Panc1 (cell line): ENCODE data around the gene TMEM45B. TPM values are rescaled to one million over a fixed set of nuclear protein-coding genes. Genes with fewer than 3 reads are reported as not detected.

Source experiments
- ATAC-seq: fragments of 200-7000 bp; cut with Tn5 transposase; 2 replicates; pipeline ENCODE4 v1.9.1; 2020; ENCODE audit warnings: mild to moderate bottlenecking, moderate library complexity
- BruUV-seq: library from RNA; stranded (reverse); fragments of 400-500 nt; replicated peaks from 2 replicates; lab custom pipeline; 2021; lab: Mats Ljungman, UMichigan
- CTCF ChIA-PET: fragments of 300-600 bp; sonication (Branson Sonifier 250); formaldehyde crosslinking; loops from one replicate; lab custom pipeline; 2022; ENCODE audit warnings: antibody characterized with exemption; lab: Charles Lee
- POLR2A ChIA-PET: fragments of 300-600 bp; sonication (Branson Sonifier 250); formaldehyde crosslinking; loops from one replicate; lab custom pipeline; 2022; ENCODE audit warnings: antibody characterized with exemption; lab: Charles Lee
- DNase-seq: peaks from one replicate; pipeline ENCODE4 v3.0.0-alpha.2; 2010; ENCODE audit warnings: low read depth, low spot score
- H3K27ac ChIP-seq: 2 replicates; pipeline ENCODE4 v1.5.1; 2011; ENCODE audit warnings: mild to moderate bottlenecking, low read length, inconsistent platforms
- H3K27me3 ChIP-seq: fragments of 200-500 bp; sonication (Bioruptor generic); 2 replicates; pipeline ENCODE4 v1.6.0; 2014; ENCODE audit warnings: low read length, inconsistent platforms; ENCODE audit not compliant: control insufficient read depth, insufficient read depth
- H3K36me3 ChIP-seq: fragments of 200-500 bp; sonication (Bioruptor generic); 2 replicates; pipeline ENCODE4 v1.5.1; 2014; ENCODE audit warnings: inconsistent platforms, mild to moderate bottlenecking, low read length, moderate library complexity; ENCODE audit not compliant: control insufficient read depth, insufficient read depth
- H3K4me1 ChIP-seq: 2 replicates; pipeline ENCODE4 v1.5.1; 2011; ENCODE audit warnings: inconsistent platforms, mild to moderate bottlenecking, low read length, moderate library complexity; ENCODE audit not compliant: control insufficient read depth, insufficient read depth
- H3K4me3 ChIP-seq, 2 experiments: 2 replicates each; pipeline ENCODE4 v1.5.1; 2011 to 2012; ENCODE audit warnings: low read depth in 2 of 2, low read length in 2 of 2, mild to moderate bottlenecking in 2 of 2, inconsistent platforms in 1 of 2, moderate library complexity in 1 of 2
- H3K9me3 ChIP-seq: fragments of 200-500 bp; sonication (Bioruptor generic); 2 replicates; pipeline ENCODE4 v1.5.1; 2014; ENCODE audit warnings: low read depth, mild to moderate bottlenecking, inconsistent platforms, low read length, moderate library complexity; ENCODE audit not compliant: control insufficient read depth, insufficient read depth
- POLR2AphosphoS5 ChIP-seq: IDR thresholded peaks from 2 replicates; pipeline ENCODE4 v1.6.1; 2012; ENCODE audit warnings: mild to moderate bottlenecking, low read depth, low read length, moderate library complexity
- SIN3A ChIP-seq: IDR thresholded peaks from 2 replicates; pipeline ENCODE4 v1.6.1; 2012; ENCODE audit warnings: low read depth, mild to moderate bottlenecking, low read length, moderate library complexity, borderline replicate concordance; ENCODE audit not compliant: insufficient read depth
- TCF7L2 ChIP-seq: IDR thresholded peaks from 2 replicates; pipeline ENCODE4 v1.6.1; 2011; ENCODE audit warnings: mild to moderate bottlenecking, low read depth, low read length, inconsistent platforms
- in situ Hi-C: cut with HindIII; loops from 2 replicates; pipeline ENCODE4 v1.10.0; 2016; ENCODE audit warnings: low sequenced_read_pairs, low pct_unique_long_range_greater_than_20kb
- intact Hi-C: fragments of 100-400 bp; cut with micrococcal nuclease; formaldehyde crosslinking; loops from one replicate; pipeline ENCODE4 v1.10.0; 2022; ENCODE audit not compliant: unreplicated experiment
- total RNA-seq: library from RNA; stranded (reverse); gene quantifications from one replicate; pipeline ENCODE4 v1.2.1, GENCODE V29; 2021; ENCODE audit not compliant: unreplicated experiment
- TF ChIP-seq, protein P1 (sequence below): fragments of 450-650 bp; IDR thresholded peaks from 2 replicates; pipeline ENCODE4 v1.5.1; 2017; ENCODE audit warnings: mild to moderate bottlenecking
- TF ChIP-seq, protein P2 (sequence below), 2 experiments: IDR thresholded peaks; 2 replicates each; pipeline ENCODE4 v1.6.1; 2011 to 2012; ENCODE audit warnings: low read depth in 2 of 2, control low read depth in 1 of 2, low read length in 1 of 2, mild to moderate bottlenecking in 1 of 2, moderate library complexity in 1 of 2; ENCODE audit not compliant: insufficient read depth in 1 of 2

The TMEM45B gene
- total RNA-seq, 1 experiment from 2014 or later, result 2.6 TPM

DNA sequence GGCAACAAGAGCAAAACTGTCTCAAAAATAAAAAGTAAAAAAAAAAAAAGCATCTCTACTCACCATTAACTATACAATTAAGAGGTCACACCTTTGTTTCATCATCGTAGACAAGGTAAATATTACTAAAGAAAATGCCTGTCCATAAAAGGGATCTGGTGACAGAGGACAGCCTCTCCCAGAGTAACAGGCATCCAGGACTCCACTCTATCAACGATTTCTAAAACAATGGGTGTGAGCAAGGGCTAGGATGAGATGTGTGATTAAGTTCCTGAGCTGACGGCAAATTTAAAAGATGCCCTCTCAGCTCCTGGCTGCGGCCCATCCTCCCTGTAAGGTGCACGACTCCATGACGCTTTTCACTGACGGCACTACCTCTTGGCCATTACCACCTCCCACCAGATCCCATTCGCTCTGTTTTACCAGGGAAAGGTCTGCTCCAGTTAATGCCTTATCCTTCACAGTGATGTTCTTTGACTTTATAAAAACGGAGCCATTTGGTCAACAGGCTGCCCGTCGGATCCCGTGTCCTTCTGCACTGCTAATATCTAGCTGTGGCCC lies 2.3 kb upstream of the TMEM45B start:
- ATAC-seq (no peak), DNase-seq (no peak)
- no TSS peak for BruUV-seq
- no peaks in the 10 kb centered on the region for H3K9me3 ChIP-seq
- intact Hi-C loops (no loop called here), in situ Hi-C loops (no loop called here)
- TF ChIP-seq SIN3A (no peak), POLR2AphosphoS5 (no peak), TCF7L2 (no peak)
- TF ChIP-seq, protein P1, sequence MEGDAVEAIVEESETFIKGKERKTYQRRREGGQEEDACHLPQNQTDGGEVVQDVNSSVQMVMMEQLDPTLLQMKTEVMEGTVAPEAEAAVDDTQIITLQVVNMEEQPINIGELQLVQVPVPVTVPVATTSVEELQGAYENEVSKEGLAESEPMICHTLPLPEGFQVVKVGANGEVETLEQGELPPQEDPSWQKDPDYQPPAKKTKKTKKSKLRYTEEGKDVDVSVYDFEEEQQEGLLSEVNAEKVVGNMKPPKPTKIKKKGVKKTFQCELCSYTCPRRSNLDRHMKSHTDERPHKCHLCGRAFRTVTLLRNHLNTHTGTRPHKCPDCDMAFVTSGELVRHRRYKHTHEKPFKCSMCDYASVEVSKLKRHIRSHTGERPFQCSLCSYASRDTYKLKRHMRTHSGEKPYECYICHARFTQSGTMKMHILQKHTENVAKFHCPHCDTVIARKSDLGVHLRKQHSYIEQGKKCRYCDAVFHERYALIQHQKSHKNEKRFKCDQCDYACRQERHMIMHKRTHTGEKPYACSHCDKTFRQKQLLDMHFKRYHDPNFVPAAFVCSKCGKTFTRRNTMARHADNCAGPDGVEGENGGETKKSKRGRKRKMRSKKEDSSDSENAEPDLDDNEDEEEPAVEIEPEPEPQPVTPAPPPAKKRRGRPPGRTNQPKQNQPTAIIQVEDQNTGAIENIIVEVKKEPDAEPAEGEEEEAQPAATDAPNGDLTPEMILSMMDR, result no peak
- TF ChIP-seq, protein P2, sequence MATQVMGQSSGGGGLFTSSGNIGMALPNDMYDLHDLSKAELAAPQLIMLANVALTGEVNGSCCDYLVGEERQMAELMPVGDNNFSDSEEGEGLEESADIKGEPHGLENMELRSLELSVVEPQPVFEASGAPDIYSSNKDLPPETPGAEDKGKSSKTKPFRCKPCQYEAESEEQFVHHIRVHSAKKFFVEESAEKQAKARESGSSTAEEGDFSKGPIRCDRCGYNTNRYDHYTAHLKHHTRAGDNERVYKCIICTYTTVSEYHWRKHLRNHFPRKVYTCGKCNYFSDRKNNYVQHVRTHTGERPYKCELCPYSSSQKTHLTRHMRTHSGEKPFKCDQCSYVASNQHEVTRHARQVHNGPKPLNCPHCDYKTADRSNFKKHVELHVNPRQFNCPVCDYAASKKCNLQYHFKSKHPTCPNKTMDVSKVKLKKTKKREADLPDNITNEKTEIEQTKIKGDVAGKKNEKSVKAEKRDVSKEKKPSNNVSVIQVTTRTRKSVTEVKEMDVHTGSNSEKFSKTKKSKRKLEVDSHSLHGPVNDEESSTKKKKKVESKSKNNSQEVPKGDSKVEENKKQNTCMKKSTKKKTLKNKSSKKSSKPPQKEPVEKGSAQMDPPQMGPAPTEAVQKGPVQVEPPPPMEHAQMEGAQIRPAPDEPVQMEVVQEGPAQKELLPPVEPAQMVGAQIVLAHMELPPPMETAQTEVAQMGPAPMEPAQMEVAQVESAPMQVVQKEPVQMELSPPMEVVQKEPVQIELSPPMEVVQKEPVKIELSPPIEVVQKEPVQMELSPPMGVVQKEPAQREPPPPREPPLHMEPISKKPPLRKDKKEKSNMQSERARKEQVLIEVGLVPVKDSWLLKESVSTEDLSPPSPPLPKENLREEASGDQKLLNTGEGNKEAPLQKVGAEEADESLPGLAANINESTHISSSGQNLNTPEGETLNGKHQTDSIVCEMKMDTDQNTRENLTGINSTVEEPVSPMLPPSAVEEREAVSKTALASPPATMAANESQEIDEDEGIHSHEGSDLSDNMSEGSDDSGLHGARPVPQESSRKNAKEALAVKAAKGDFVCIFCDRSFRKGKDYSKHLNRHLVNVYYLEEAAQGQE (IDR thresholded peaks at IDR 0.05; ENCODE audit: insufficient read depth in 1 of 2, low read depth in 2 of 2, low read length in 1 of 2), result no peak
- ChIA-PET POLR2A (no interaction called here), CTCF (no interaction called here)
- 0 out of 2 replicates have a peak, but pooled peaks cover 6% of the 10 kb centered on the region for H3K4me1 ChIP-seq
- no peaks in the 10 kb centered on the region for H3K36me3 ChIP-seq
- peaks cover 18% of the 10 kb centered on the region for H3K27me3 ChIP-seq
- H3K27ac ChIP-seq, result no peak overlapping the region
- no peak overlapping the region for H3K4me3 ChIP-seq

DNA sequence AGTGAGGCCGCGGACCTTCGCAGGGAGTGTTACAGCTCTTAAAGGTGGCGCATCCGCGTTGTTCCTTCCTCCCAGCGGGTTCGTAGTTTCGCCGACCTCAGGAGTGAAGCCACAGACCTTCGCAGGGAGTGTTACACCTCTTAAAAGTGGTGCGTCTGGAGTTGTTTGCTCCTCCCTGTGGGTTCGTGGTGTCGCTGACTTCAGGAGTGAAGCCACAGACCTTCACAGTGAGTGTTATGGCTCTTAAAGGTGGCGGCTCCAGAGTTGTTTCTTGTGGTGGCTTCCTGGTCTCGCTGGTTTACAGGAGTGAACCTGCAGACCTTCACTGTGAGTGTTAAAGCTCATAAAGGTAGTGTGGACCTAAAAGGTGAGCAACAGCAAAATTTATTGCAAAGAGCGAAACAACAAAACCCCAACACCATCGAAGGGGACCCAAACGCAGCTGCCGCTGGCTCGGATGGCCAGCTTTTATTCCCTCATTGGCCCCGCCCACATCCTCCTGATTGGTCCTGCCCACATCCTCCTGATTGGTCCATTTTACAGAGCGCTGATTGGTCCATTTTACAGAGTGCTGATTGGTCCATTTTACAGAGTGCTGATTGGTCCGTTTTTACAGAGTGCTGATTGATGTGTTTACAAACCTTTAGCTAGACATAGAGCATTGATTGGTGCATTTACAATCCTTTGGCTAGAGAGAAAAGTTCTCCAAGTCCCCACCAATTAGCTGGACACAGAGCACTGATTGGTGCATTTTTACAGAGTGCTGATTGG lies 1.2 kb upstream of the TMEM45B start:
- no TSS peak for BruUV-seq
- DNase-seq (no peak), ATAC-seq (no peak)
- H3K27ac ChIP-seq, result no peak overlapping the region
- peaks cover 18% of the 10 kb centered on the region for H3K27me3 ChIP-seq
- TF ChIP-seq POLR2AphosphoS5 (no peak), SIN3A (no peak), TCF7L2 (no peak)
- TF ChIP-seq, protein P1, result no peak
- TF ChIP-seq, protein P2 (IDR thresholded peaks at IDR 0.05; ENCODE audit: insufficient read depth in 1 of 2, low read depth in 2 of 2, low read length in 1 of 2), result no peak
- POLR2A ChIA-PET, result no interaction called here
- no peaks in the 10 kb centered on the region for H3K9me3 ChIP-seq
- in situ Hi-C loops (no loop called here), intact Hi-C loops (no loop called here)
- no peak overlapping the region for H3K4me3 ChIP-seq
- no peaks in the 10 kb centered on the region for H3K36me3 ChIP-seq
- H3K4me1 ChIP-seq, result 0 out of 2 replicates have a peak, but pooled peaks cover 6% of the 10 kb centered on the region
- CTCF ChIA-PET, result interaction anchor here (0.9 kb wide), 1 partner anchor 318 kb away, joined by 6 read pairs; no protein-coding TSS in a partner anchor
